SK-N-SH (cell line): ENCODE results near the gene LCN15. TPM values are rescaled to one million over a fixed set of nuclear protein-coding genes. Genes with fewer than 3 reads are reported as not detected.

Experiments
- CTCF ChIA-PET: fragments of 300-600, 350-600 bp; formaldehyde crosslinking; extraction: SDS; loops from one replicate; lab custom pipeline; 2021; lab: Yijun Ruan, JAX
- POLR2A ChIA-PET: fragments of 350-600 bp; sonication (Branson Sonifier 250); formaldehyde crosslinking; extraction: SDS; loops from one replicate; lab custom pipeline; 2020; ENCODE audit warnings: antibody characterized with exemption, inconsistent platforms; lab: Yijun Ruan, JAX
- DNase-seq: peaks from one replicate; pipeline ENCODE4 v3.0.0; 2012
- H2AFZ ChIP-seq: fragments of 200-600 bp; sonication (generic); 2 replicates; pipeline ENCODE4 v1.8.1; 2016; ENCODE audit warnings: antibody characterized with exemption, mild to moderate bottlenecking, low read depth
- H3F3A ChIP-seq: fragments of 200-600 bp; sonication (generic); replicated peaks from 2 replicates; pipeline ENCODE3; 2016; ENCODE audit warnings: antibody characterized with exemption, mild to moderate bottlenecking; ENCODE audit not compliant: insufficient read depth
- H3K27ac ChIP-seq, 2 experiments: fragments of 200-500 bp in 1 of 2; fragments of 200-600 bp in 1 of 2; sonication (Bioruptor generic) in 1 of 2; sonication (generic), shearing (Covaris generic) in 1 of 2; 2 replicates each; pipeline versions ENCODE4 v1.5.1 to v1.6.1; 2014 to 2016; ENCODE audit warnings: low read depth in 2 of 2, inconsistent platforms in 1 of 2, low read length in 1 of 2, mild to moderate bottlenecking in 1 of 2, mixed read lengths in 1 of 2
- H3K27me3 ChIP-seq: fragments of 200-600 bp; sonication (generic), shearing (Covaris generic); 2 replicates; pipeline ENCODE4 v1.6.1; 2016; ENCODE audit warnings: mixed run types; ENCODE audit not compliant: insufficient read depth
- H3K36me3 ChIP-seq, 2 experiments: fragments of 200-500 bp in 1 of 2; fragments of 200-600 bp in 1 of 2; sonication (Bioruptor generic) in 1 of 2; sonication (generic) in 1 of 2; replicated peaks in 1 of 2; 2 replicates each; pipeline versions ENCODE3 to v1.5.1; 2014 to 2016; ENCODE audit warnings: low read length in 1 of 2, mild to moderate bottlenecking in 1 of 2; ENCODE audit not compliant: insufficient read depth in 2 of 2, control insufficient read depth in 1 of 2
- H3K4me1 ChIP-seq, 2 experiments: fragments of 200-500 bp in 1 of 2; fragments of 200-600 bp in 1 of 2; sonication (Bioruptor generic) in 1 of 2; sonication (generic), shearing (Covaris generic) in 1 of 2; 2 replicates each; pipeline versions ENCODE4 v1.5.1 to v1.6.1; 2014 to 2016; ENCODE audit warnings: low read depth in 1 of 2, low read length in 1 of 2, mixed run types in 1 of 2; ENCODE audit not compliant: insufficient read depth in 2 of 2, control insufficient read depth in 1 of 2
- H3K4me2 ChIP-seq: fragments of 200-600 bp; sonication (generic), shearing (Covaris generic); 2 replicates; pipeline ENCODE4 v1.6.1; 2017; ENCODE audit warnings: mixed run types
- H3K4me3 ChIP-seq, 2 experiments: fragments of 200-500 bp in 1 of 2; fragments of 200-600 bp in 1 of 2; sonication (Bioruptor generic) in 1 of 2; sonication (generic), shearing (Covaris generic) in 1 of 2; 2 replicates each; pipeline versions ENCODE4 v1.5.1 to v1.8.1; 2014 to 2016; ENCODE audit warnings: low read depth in 2 of 2, inconsistent platforms in 1 of 2, low read length in 1 of 2, mild to moderate bottlenecking in 1 of 2, mixed read lengths in 1 of 2, moderate library complexity in 1 of 2
- H3K79me2 ChIP-seq: fragments of 200-600 bp; sonication (generic); 2 replicates; pipeline ENCODE4 v1.8.1; 2017; ENCODE audit warnings: mild to moderate bottlenecking; ENCODE audit not compliant: insufficient read depth
- H3K9ac ChIP-seq: fragments of 200-600 bp; sonication (generic); 2 replicates; pipeline ENCODE4 v1.6.1; 2017; ENCODE audit warnings: mixed run types
- H3K9me2 ChIP-seq: fragments of 200-600 bp; sonication (generic); 2 replicates; pipeline ENCODE4 v1.6.1; 2017; ENCODE audit warnings: mixed run types
- H3K9me3 ChIP-seq: fragments of 200-600 bp; sonication (generic); 2 replicates; pipeline ENCODE4 v1.6.1; 2017; ENCODE audit warnings: mixed run types, mild to moderate bottlenecking, moderate library complexity
- H4K20me1 ChIP-seq: fragments of 200-600 bp; sonication (generic); 2 replicates; pipeline ENCODE4 v1.6.1; 2017; ENCODE audit warnings: mild to moderate bottlenecking, mixed run types; ENCODE audit not compliant: insufficient read depth
- CHD2 ChIP-seq: fragments of 150-350 bp; IDR thresholded peaks from 2 replicates; pipeline ENCODE4 v1.6.1; 2018; ENCODE audit warnings: low read length; ENCODE audit not compliant: partially characterized antibody
- CTCF ChIP-seq: fragments of 200-600 bp; sonication (generic); IDR thresholded peaks from 2 replicates; pipeline ENCODE4 v1.6.1; 2017; ENCODE audit warnings: antibody characterized with exemption, mild to moderate bottlenecking, moderate library complexity
- ELF1 ChIP-seq: IDR thresholded peaks from 2 replicates; pipeline ENCODE4 v1.4.0; 2012
- FOXM1 ChIP-seq: IDR thresholded peaks from 2 replicates; pipeline ENCODE4 v1.4.0; 2012; ENCODE audit warnings: low read depth, mild to moderate bottlenecking
- JUND ChIP-seq: IDR thresholded peaks from 2 replicates; pipeline ENCODE4 v1.4.0; 2012
- MAX ChIP-seq: IDR thresholded peaks from 2 replicates; pipeline ENCODE4 v1.4.0; 2012; ENCODE audit warnings: low read depth
- MEF2A ChIP-seq: IDR thresholded peaks from 2 replicates; pipeline ENCODE4 v1.4.0; 2012; ENCODE audit warnings: low read depth, borderline replicate concordance
- NRF1 ChIP-seq: IDR thresholded peaks from 2 replicates; pipeline ENCODE4 v1.6.1; 2012; ENCODE audit warnings: low read depth, mild to moderate bottlenecking, low read length
- POLR2AphosphoS5 ChIP-seq: IDR thresholded peaks from 2 replicates; pipeline ENCODE4 v1.6.1; 2012; ENCODE audit warnings: low read depth, low read length
- RAD21 ChIP-seq: IDR thresholded peaks from 2 replicates; pipeline ENCODE4 v1.6.1; 2012; ENCODE audit warnings: mild to moderate bottlenecking, low read length
- REST ChIP-seq: IDR thresholded peaks from 2 replicates; pipeline ENCODE4 v1.6.1; 2012; ENCODE audit warnings: mild to moderate bottlenecking, low read depth, low read length, moderate library complexity
- RFX5 ChIP-seq: IDR thresholded peaks from 2 replicates; pipeline ENCODE4 v1.6.1; 2012; ENCODE audit warnings: mild to moderate bottlenecking, improper control_type of control experiment, low read length
- RXRA ChIP-seq: IDR thresholded peaks from 2 replicates; pipeline ENCODE4 v1.4.0; 2012; ENCODE audit warnings: low read depth, mild to moderate bottlenecking, borderline replicate concordance
- SIN3A ChIP-seq: IDR thresholded peaks from 2 replicates; pipeline ENCODE4 v1.6.1; 2012; ENCODE audit warnings: low read depth, mild to moderate bottlenecking, low read length, moderate library complexity, borderline replicate concordance
- SMC3 ChIP-seq: IDR thresholded peaks from 2 replicates; pipeline ENCODE4 v1.6.1; 2012; ENCODE audit warnings: low read depth, low read length, improper control_type of control experiment
- TCF12 ChIP-seq: IDR thresholded peaks from 2 replicates; pipeline ENCODE4 v1.4.0; 2012
- TEAD4 ChIP-seq: IDR thresholded peaks from 2 replicates; pipeline ENCODE4 v1.4.0; 2012; ENCODE audit warnings: mild to moderate bottlenecking, borderline replicate concordance; ENCODE audit not compliant: insufficient read depth
- USF1 ChIP-seq: IDR thresholded peaks from 2 replicates; pipeline ENCODE4 v1.4.0; 2012; ENCODE audit warnings: low read depth, borderline replicate concordance
- USF2 ChIP-seq: fragments of 150-350 bp; IDR thresholded peaks from 2 replicates; pipeline ENCODE4 v1.6.1; 2017; ENCODE audit warnings: antibody characterized with exemption, low read length, low read depth, borderline replicate concordance
- ZBTB33 ChIP-seq: IDR thresholded peaks from 2 replicates; pipeline ENCODE4 v1.4.0; 2012; ENCODE audit warnings: low read depth, borderline replicate concordance
- WGBS: methylation state at CpG from one replicate; pipeline ENCODE4 v1.1.6; 2017; ENCODE audit warnings: low lambda C conversion rate; 5-methylcytosine and 5-hydroxymethylcytosine counted together
- polyA plus RNA-seq, 3 experiments: library from polyadenylated mRNA; depleted of rRNA; stranded (reverse); fragments of >200 nt; gene quantifications; 2 replicates each; pipeline ENCODE4 v1.2.3, GENCODE V29; 2012

The LCN15 gene
- polyA plus RNA-seq, 1 of the 3 experiments (the other 2 are of a cell fraction), result 0.08 TPM

- Histone ChIP-seq H3K9me2 (no peaks in the 10 kb centered on the region), H3K4me1 (peaks cover 0 to 16% of the 10 kb centered on the region in 2 experiments; a peak in 1 of 4 replicates), H3K4me2 (no peak overlapping the region), H3K27ac (no peak overlapping the region), H2AFZ (no peak overlapping the region), H4K20me1 (no peaks in the 10 kb centered on the region), H3F3A (no peaks in the 10 kb centered on the region), H3K9me3 (no peaks in the 10 kb centered on the region), H3K36me3 (no peaks in the 10 kb centered on the region), H3K79me2 (no peaks in the 10 kb centered on the region), H3K9ac (no peak overlapping the region), H3K4me3 (no peak overlapping the region), H3K27me3 (no peaks in the 10 kb centered on the region)
- 68% methylated on average over 4 of the region's 9 CpGs for WGBS
- TF ChIP-seq REST (no peak), TEAD4 (no peak), FOXM1 (no peak), USF2 (no peak), SIN3A (no peak), ELF1 (no peak), RFX5 (no peak), ZBTB33 (no peak), NRF1 (no peak), USF1 (no peak), SMC3 (no peak), JUND (no peak), RXRA (no peak), TCF12 (no peak), CTCF (no peak), MEF2A (no peak), CHD2 (no peak), POLR2AphosphoS5 (no peak), MAX (no peak), RAD21 (no peak)
- no peak for DNase-seq
- POLR2A ChIA-PET, result no interaction called here
- CTCF ChIA-PET, result interaction anchor here (0.6 to 4.8 kb wide), 13 partner anchors 9 to 854 kb away, joined by 3 to 53 read pairs (median 7); partner anchors contain the start of genes AJM1, CCDC183 and LCN6
These were observed 5.3 kb downstream of the LCN15 start for GRCh38 chr9:136759001-136759400.
